ENCODE data around the gene CDK14.
"Not testable (repeated sequence)": the region's sequence is repeated elsewhere in the genome, so short reads cannot be mapped to it uniquely, and the experiment has no call there.

The CDK14 gene

DNA sequence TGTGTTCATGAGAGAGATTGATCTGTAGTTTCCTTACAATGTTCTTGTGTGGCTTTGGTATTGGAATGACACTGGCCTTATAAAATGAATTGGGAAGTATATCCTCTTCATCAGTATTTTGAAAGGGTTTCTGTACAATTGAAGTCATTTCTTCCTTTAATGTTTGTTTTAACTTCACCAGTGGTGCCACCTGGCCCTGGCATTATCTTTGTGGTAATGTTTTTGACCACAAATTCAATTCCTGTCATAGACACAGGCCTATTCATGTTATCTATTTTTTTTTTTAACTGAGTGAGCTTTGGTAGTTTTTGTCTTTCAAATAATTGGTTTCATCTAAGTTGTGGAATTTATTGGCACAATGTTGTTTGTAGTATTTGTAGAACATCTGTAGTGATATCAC lies 127.7 kb downstream of the CDK14 start:
- no peak for DNase-seq

- DNase-seq: no peak
Measured at GRCh38 chr7:90726120-90726519, 130.0 kb downstream of the CDK14 start.

- no peak for DNase-seq
Measured at GRCh38 chr7:90726623-90727022, 130.5 kb downstream of the CDK14 start.

DNA sequence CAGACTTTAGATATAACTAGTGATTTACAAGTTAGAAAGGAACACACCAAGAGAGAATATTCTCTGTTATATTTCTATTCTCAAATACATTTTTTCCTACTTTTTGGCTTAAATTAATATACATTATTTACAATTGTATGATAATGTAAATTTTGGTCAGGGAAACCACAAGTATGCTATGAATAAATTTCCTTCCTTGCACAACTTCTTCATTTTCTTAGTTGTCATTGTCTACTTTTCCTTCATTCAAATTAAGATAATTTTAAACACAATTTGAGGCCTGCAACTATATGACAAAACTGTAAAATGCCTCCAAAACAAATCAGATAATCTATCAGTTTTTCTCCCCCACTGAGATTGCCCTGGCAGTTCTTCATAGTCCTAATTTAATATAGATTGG lies 131.3 kb downstream of the CDK14 start:
- DNase-seq: no peak

DNA sequence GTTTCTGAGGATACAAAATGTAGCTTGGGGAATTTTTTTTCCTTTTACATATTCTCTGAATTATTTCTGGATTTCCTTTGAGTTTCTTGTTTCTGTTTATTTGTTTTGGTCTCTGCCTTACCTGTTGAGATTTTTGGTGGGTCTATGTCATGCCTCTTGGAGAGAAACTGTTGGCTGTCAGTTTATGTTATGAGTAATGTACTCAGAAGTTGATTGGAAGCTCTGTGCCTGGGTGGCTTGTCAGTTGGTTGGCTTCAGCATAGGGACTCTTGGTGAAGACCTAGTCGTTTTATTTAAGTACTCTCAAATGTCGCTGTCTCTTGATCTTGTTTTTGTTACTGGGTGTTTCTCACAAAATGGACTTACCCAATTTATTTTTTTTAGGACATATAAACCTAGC lies 132.4 kb downstream of the CDK14 start:
- no peak for DNase-seq

- not testable (repeated sequence) for DNase-seq
Measured at GRCh38 chr7:90735611-90736280, 139.6 kb downstream of the CDK14 start.

GRCh38 chr7:90736316-90736715 lies 140.2 kb downstream of the CDK14 start:
- no peak for DNase-seq

- DNase-seq: no peak
Measured at GRCh38 chr7:90736968-90737939, 141.1 kb downstream of the CDK14 start.

- DNase-seq: no peak
Measured at GRCh38 chr7:90738249-90738648, 142.1 kb downstream of the CDK14 start.

DNA sequence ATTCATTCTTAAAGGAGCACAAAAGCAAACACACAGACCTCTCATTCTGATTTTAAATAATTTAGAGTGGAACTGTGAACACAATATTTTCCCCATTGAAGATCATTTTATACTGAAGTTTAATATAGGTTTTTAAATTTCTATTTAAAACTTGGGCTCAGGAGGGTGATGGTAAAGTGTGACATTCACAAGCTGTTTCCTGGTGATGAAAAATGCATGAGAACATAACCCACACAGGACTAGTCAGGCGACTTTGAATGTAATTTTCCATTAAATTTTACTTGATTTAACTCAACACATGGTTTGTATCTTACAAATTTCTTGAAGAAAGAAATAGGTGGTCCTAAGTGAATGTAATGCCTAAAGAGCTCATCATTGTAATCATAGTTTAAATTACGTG lies 143.6 kb downstream of the CDK14 start:
- no peak for DNase-seq

GRCh38 chr7:90740386-90740785 lies 144.3 kb downstream of the CDK14 start:
- DNase-seq: no peak

- no peak for DNase-seq
Measured at GRCh38 chr7:90743626-90744025, 147.5 kb downstream of the CDK14 start.

GRCh38 chr7:90747516-90747915 lies 151.4 kb downstream of the CDK14 start:
- DNase-seq: no peak

DNA sequence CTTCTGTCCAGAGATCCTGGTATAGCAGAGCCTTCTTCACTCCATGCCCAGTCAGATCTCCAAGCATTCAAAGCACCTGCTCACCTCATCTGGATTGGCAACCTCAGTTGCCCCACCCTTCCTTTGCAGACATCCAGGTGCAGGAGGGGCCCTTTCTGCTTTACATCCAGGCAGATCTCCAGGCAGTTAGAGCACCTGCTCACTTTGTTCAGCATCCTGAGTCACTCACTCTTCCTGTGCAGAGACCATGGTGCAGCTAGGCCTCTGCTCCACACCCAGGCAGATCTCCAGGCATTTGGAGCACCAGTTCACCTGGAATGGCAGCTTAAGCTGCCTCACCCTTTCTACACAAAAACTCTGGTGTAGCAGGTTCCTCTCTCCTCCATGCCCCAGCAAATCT lies 153.1 kb downstream of the CDK14 start:
- no peak for DNase-seq

- DNase-seq: no peak
Measured at GRCh38 chr7:90749774-90750173, 153.7 kb downstream of the CDK14 start.

GRCh38 chr7:90751595-90751994 lies 155.5 kb downstream of the CDK14 start:
- DNase-seq: no peak

GRCh38 chr7:90752051-90752450 lies 155.9 kb downstream of the CDK14 start:
- no peak for DNase-seq

- no peak for DNase-seq
Measured at GRCh38 chr7:90755041-90755440, 158.9 kb downstream of the CDK14 start.

GRCh38 chr7:90756366-90756765 lies 160.2 kb downstream of the CDK14 start:
- DNase-seq: no peak

- DNase-seq: peak in 1 of 2 experiments; percentile 30
Measured at GRCh38 chr7:90757565-90757950, 161.4 kb downstream of the CDK14 start.

DNA sequence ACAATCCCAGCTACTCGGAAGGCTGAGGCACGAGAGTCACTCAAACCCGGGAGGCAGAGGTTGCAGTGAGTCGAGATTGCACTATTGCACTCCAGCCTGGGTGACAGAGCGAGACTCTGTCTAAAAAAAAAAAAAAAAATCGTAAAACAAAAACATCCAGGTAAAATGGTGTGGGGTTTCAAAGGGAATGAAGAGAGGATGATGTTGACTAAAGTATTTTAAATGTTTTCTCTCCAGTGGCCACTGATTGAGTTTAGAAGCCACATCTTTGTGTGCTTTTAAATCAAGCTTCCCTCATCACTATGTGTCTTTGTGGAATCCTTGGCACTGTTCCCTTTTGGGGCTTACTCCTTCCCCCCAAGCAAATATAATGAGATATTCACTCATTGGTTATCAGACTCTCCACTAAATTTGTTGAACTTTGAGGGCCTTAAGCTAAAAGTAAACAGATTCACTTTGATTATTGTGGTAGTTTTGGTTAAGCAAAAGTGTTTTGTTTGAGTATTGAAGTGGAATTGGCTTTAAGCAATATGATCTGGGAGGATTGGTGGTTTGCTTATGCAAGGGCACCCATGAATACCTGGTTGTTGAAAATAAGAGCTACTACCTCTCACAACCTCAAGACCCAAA lies 162.9 kb downstream of the CDK14 start:
- DNase-seq: no peak

DNA sequence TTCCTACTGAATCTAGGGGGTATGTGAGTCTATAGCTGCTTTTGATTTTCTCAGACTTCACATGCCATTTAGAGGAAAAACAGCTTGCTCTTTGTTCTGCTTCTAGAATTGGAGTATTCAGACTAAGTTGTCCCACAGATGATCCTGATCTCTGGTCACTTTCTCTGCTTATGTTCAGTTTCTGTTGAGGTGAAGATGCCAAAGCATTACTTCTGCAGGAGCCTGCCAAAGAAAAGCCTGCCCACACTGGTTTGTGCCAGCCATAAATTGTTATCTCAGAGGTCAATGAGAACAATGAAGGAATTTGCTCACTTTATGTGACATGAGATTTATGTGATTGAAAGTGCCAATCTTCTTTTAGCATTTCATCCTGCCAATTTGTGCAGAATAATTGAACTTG lies 163.6 kb downstream of the CDK14 start:
- DNase-seq: no peak

- DNase-seq: no peak
Measured at GRCh38 chr7:90760892-90761291, 164.8 kb downstream of the CDK14 start.

GRCh38 chr7:90761584-90761983 lies 165.5 kb downstream of the CDK14 start:
- no peak for DNase-seq

Measured in NCI-H446 (cell line).